Fibroblast of lung (primary cell): ENCODE results near the gene DBH. TPM values are rescaled to one million over a fixed set of nuclear protein-coding genes. Genes with fewer than 3 reads are reported as not detected.

Source experiments
- DNase-seq, 2 donors: peaks; one replicate each; pipeline versions ENCODE4 v3.0.0 to v3.0.0-alpha.2; 2010; ENCODE audit warnings: low read depth in 2 of 2
- H2AFZ ChIP-seq: 2 replicates; pipeline ENCODE4 v1.5.1; 2012; ENCODE audit warnings: low read length, control low read depth, inconsistent platforms
- H3K27ac ChIP-seq: 2 replicates; pipeline ENCODE4 v1.5.1; 2011; ENCODE audit warnings: low read length, control low read depth; ENCODE audit not compliant: insufficient read depth
- H3K27me3 ChIP-seq: 2 replicates; pipeline ENCODE4 v1.5.1; 2011; ENCODE audit warnings: mild to moderate bottlenecking, low read length; ENCODE audit not compliant: control insufficient read depth, insufficient read depth
- H3K36me3 ChIP-seq: 2 replicates; pipeline ENCODE4 v1.5.1; 2011; ENCODE audit warnings: low read length; ENCODE audit not compliant: control insufficient read depth, insufficient read depth
- H3K4me1 ChIP-seq: 2 replicates; pipeline ENCODE4 v1.5.1; 2011; ENCODE audit warnings: low read length; ENCODE audit not compliant: control insufficient read depth, insufficient read depth; ENCODE audit errors: extremely low read depth
- H3K4me2 ChIP-seq: 2 replicates; pipeline ENCODE4 v1.5.1; 2011; ENCODE audit warnings: low read length, control low read depth; ENCODE audit not compliant: insufficient read depth; ENCODE audit errors: extremely low read depth
- H3K4me3 ChIP-seq, 4 experiments: fragments of 200-600 bp in 1 of 4; sonication (generic) in 1 of 4; replicated peaks in 1 of 4; 2 replicates each; pipeline ENCODE4 v1.5.1; 2011 to 2016; ENCODE audit warnings: low read length in 4 of 4, low read depth in 3 of 4, mild to moderate bottlenecking in 3 of 4, control low read depth in 2 of 4, inconsistent platforms in 1 of 4, mixed read lengths in 1 of 4; ENCODE audit not compliant: insufficient read depth in 1 of 4; ENCODE audit errors: control extremely low read depth in 1 of 4
- H3K79me2 ChIP-seq: 2 replicates; pipeline ENCODE4 v1.5.1; 2012; ENCODE audit warnings: mild to moderate bottlenecking, low read length, inconsistent platforms; ENCODE audit not compliant: control insufficient read depth, insufficient read depth
- H3K9ac ChIP-seq: 2 replicates; pipeline ENCODE4 v1.5.1; 2011; ENCODE audit warnings: mild to moderate bottlenecking, low read length, control low read depth; ENCODE audit not compliant: insufficient read depth
- H3K9me3 ChIP-seq: 2 replicates; pipeline ENCODE4 v1.5.1; 2012; ENCODE audit warnings: low read depth, low read length; ENCODE audit not compliant: control insufficient read depth, insufficient read depth
- H4K20me1 ChIP-seq: 2 replicates; pipeline ENCODE4 v1.5.1; 2011; ENCODE audit warnings: low read length; ENCODE audit not compliant: control insufficient read depth, insufficient read depth; ENCODE audit errors: extremely low read depth
- CTCF ChIP-seq, 2 donors: IDR thresholded peaks in 1 of 2; conservative IDR thresholded peaks in 1 of 2; 1 replicate in 1 of 2; 2 replicates in 1 of 2; pipeline ENCODE4 v1.5.1; 2011 to 2012; ENCODE audit warnings: low read length in 2 of 2, control low read depth in 1 of 2, inconsistent platforms in 1 of 2, low read depth in 1 of 2, mild to moderate bottlenecking in 1 of 2
- EZH2 ChIP-seq: IDR thresholded peaks from 2 replicates; pipeline ENCODE4 v1.5.1; 2012; ENCODE audit warnings: low read length, control low read depth, mild to moderate bottlenecking; ENCODE audit errors: missing control alignments
- polyA plus RNA-seq, 2 donors: library from polyadenylated mRNA; depleted of rRNA in 1 of 2; stranded (reverse) in 1 of 2; unstranded in 1 of 2; fragments of >200 nt; gene quantifications; 2 replicates each; pipeline ENCODE4 v1.2.1, GENCODE V29; 2011 to 2012; ENCODE audit warnings: missing spikeins in 1 of 2
- total RNA-seq: library from RNA; depleted of rRNA; stranded (reverse); fragments of >200 nt; gene quantifications from 2 replicates; pipeline ENCODE4 v1.2.1, GENCODE V29; 2014

The DBH gene
- total and polyA plus RNA-seq, 2 donors (not counting 1 experiment from before 2014, with no cell fraction given) = not detected

GRCh38 chr9:133604214-133604613 is 31.9 kb upstream of the DBH start:
- Histone ChIP-seq H3K4me3 (no peak overlapping the region), H3K27me3 (peaks cover 5% of the 10 kb centered on the region), H3K9me3 (no peaks in the 10 kb centered on the region), H3K9ac (no peak overlapping the region), H3K79me2 (no peaks in the 10 kb centered on the region), H3K4me2 (no peak overlapping the region), H4K20me1 (no peaks in the 10 kb centered on the region), H2AFZ (no peak overlapping the region), H3K27ac (no peak overlapping the region), H3K4me1 (no peaks in the 10 kb centered on the region), H3K36me3 (no peaks in the 10 kb centered on the region)
- DNase-seq = no peak
- TF ChIP-seq EZH2 = no peak
- TF ChIP-seq CTCF (conservative IDR thresholded peaks at IDR 0.05 in 1 of 2, IDR thresholded peaks at IDR 0.05 in 1 of 2; ENCODE audit: low read depth in 1 of 2, low read length in 2 of 2) = no peak

GRCh38 chr9:133604856-133605255 is 31.3 kb upstream of the DBH start:
- Histone ChIP-seq H3K4me3 (no peak overlapping the region), H3K4me2 (no peak overlapping the region), H2AFZ (no peak overlapping the region), H3K4me1 (no peaks in the 10 kb centered on the region), H3K9me3 (no peaks in the 10 kb centered on the region), H3K27ac (no peak overlapping the region), H3K9ac (no peak overlapping the region), H3K79me2 (no peaks in the 10 kb centered on the region), H4K20me1 (no peaks in the 10 kb centered on the region), H3K36me3 (no peaks in the 10 kb centered on the region), H3K27me3 (peaks cover 5% of the 10 kb centered on the region)
- no peak for TF ChIP-seq EZH2
- no peak for TF ChIP-seq CTCF (conservative IDR thresholded peaks at IDR 0.05 in 1 of 2, IDR thresholded peaks at IDR 0.05 in 1 of 2; ENCODE audit: low read depth in 1 of 2, low read length in 2 of 2)
- no peak for DNase-seq

- H4K20me1 ChIP-seq = peaks cover under 1% of the 10 kb centered on the region
- no peaks in the 10 kb centered on the region for H3K79me2 ChIP-seq
- H3K4me3 ChIP-seq = no peak overlapping the region
- H3K27me3 ChIP-seq = peaks cover 5% of the 10 kb centered on the region
- no peak overlapping the region for H3K4me2 ChIP-seq
- H3K4me1 ChIP-seq = no peaks in the 10 kb centered on the region
- H3K27ac ChIP-seq = no peak overlapping the region
- no peak for DNase-seq
- no peak overlapping the region for H3K9ac ChIP-seq
- TF ChIP-seq CTCF (conservative IDR thresholded peaks at IDR 0.05 in 1 of 2, IDR thresholded peaks at IDR 0.05 in 1 of 2; ENCODE audit: low read depth in 1 of 2, low read length in 2 of 2) (no peak), EZH2 (no peak)
- H3K36me3 ChIP-seq = no peaks in the 10 kb centered on the region
- no peaks in the 10 kb centered on the region for H3K9me3 ChIP-seq
- no peak overlapping the region for H2AFZ ChIP-seq
These were observed 30.7 kb upstream of the DBH start for GRCh38 chr9:133605446-133605845.
